ENCODE data around the gene CECR2. TPM values are rescaled to one million over a fixed set of nuclear protein-coding genes. Genes with fewer than 3 reads are reported as not detected.

Gene CECR2
- polyA plus RNA-seq, 1 of the 3 experiments (the other 2 are of a cell fraction), result not detected

DNA sequence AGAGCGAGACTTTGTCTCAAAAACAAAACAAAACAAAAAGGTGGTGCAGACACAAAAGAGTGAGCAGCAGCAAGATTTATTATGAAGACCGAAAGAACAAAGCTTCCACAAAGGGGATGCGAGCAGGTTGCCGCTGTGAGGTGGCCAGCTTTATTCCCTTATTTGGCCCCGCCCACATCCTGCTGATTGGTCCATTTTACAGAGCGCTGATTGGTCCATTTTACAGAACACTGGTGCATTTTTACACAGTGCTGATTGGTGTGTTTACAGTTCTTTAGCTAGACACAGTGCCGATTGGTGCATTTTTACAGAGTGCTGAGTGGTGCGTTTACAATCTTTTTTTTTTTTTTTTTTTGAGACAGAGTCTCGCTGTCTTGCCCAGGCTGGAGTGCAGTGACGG, 77.4 kb downstream of the CECR2 start:
- peaks cover 37% of the 10 kb centered on the region; the same call in 1 of the 2 replicates for H3K27me3 ChIP-seq (ENCODE audit: insufficient read depth)
- peaks cover 7% of the 10 kb centered on the region for H3F3A ChIP-seq (replicated peaks; ENCODE audit: insufficient read depth)
- no peaks in the 10 kb centered on the region for H3K4me1 ChIP-seq (ENCODE audit: control insufficient read depth in 1 of 2, insufficient read depth in 2 of 2, low read depth in 1 of 2, low read length in 1 of 2)
- no peak overlapping the region for H2AFZ ChIP-seq (ENCODE audit: low read depth)
- H3K4me3 ChIP-seq (ENCODE audit: low read depth in 2 of 2, low read length in 1 of 2), result no peak overlapping the region
- ChIA-PET CTCF (no interaction called here), POLR2A (no interaction called here)
- H3K9me3 ChIP-seq, result no peaks in the 10 kb centered on the region
- no peaks in the 10 kb centered on the region for H3K79me2 ChIP-seq (ENCODE audit: insufficient read depth)
- DNase-seq, result no peak
- no peaks in the 10 kb centered on the region for H3K36me3 ChIP-seq (replicated peaks in 1 of 2; ENCODE audit: control insufficient read depth in 1 of 2, insufficient read depth in 2 of 2, low read length in 1 of 2)
- H3K4me2 ChIP-seq, result no peak overlapping the region
- H3K9me2 ChIP-seq, result no peaks in the 10 kb centered on the region
- no peak overlapping the region for H3K27ac ChIP-seq (ENCODE audit: low read depth in 2 of 2, low read length in 1 of 2)
- no peaks in the 10 kb centered on the region for H4K20me1 ChIP-seq (ENCODE audit: insufficient read depth)
- H3K9ac ChIP-seq, result no peak overlapping the region
- TF ChIP-seq EZH2phosphoT487 (IDR thresholded peaks at IDR 0.05; ENCODE audit: borderline replicate concordance, low read depth) (no peak), MEF2A (IDR thresholded peaks at IDR 0.05; ENCODE audit: borderline replicate concordance, low read depth) (no peak), SIN3A (IDR thresholded peaks at IDR 0.05; ENCODE audit: borderline replicate concordance, low read depth, low read length) (no peak), POLR2AphosphoS5 (IDR thresholded peaks at IDR 0.05; ENCODE audit: low read depth, low read length) (no peak), TCF12 (IDR thresholded peaks at IDR 0.05) (no peak), TAF1 (IDR thresholded peaks at IDR 0.05; ENCODE audit: borderline replicate concordance, low read depth, low read length) (no peak), FOXJ3 (CRISPR knock-in tag; IDR thresholded peaks at IDR 0.05) (no peak)
- TF ChIP-seq, protein P1, sequence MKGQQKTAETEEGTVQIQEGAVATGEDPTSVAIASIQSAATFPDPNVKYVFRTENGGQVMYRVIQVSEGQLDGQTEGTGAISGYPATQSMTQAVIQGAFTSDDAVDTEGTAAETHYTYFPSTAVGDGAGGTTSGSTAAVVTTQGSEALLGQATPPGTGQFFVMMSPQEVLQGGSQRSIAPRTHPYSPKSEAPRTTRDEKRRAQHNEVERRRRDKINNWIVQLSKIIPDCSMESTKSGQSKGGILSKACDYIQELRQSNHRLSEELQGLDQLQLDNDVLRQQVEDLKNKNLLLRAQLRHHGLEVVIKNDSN (IDR thresholded peaks at IDR 0.05; ENCODE audit: borderline replicate concordance, low read depth), result no peak
- TF ChIP-seq, protein P2, sequence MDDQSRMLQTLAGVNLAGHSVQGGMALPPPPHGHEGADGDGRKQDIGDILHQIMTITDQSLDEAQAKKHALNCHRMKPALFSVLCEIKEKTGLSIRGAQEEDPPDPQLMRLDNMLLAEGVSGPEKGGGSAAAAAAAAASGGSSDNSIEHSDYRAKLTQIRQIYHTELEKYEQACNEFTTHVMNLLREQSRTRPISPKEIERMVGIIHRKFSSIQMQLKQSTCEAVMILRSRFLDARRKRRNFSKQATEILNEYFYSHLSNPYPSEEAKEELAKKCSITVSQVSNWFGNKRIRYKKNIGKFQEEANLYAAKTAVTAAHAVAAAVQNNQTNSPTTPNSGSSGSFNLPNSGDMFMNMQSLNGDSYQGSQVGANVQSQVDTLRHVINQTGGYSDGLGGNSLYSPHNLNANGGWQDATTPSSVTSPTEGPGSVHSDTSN (IDR thresholded peaks at IDR 0.05), result no peak
- WGBS (ENCODE audit: low lambda C conversion rate), result 32% methylated on average over 10 of the region's 10 CpGs

DNA sequence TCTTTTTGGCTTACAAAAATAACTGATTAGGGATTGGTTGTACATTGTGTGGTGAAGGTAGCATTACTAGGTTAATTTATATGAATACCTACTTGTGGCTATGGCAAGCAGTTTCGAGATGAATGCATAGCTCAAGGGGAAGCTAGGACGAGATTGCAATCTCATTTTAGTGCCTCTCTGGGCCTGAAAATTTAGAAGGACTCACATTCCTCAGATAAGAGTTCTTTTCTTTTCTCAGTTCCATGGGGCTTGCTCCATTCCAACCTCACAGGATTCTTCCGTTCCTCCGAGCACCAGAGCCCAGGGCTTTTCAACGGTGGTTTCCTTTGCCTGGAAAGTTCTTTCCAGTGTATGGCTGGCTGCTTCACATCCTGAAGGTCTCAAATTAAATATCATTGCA, 82.1 kb downstream of the CECR2 start:
- Histone ChIP-seq H2AFZ (ENCODE audit: low read depth) (no peak overlapping the region), H3K9me3 (no peaks in the 10 kb centered on the region), H3K4me3 (ENCODE audit: low read depth in 2 of 2, low read length in 1 of 2) (no peak overlapping the region), H3K36me3 (replicated peaks in 1 of 2; ENCODE audit: control insufficient read depth in 1 of 2, insufficient read depth in 2 of 2, low read length in 1 of 2) (no peaks in the 10 kb centered on the region), H4K20me1 (ENCODE audit: insufficient read depth) (no peaks in the 10 kb centered on the region), H3K27ac (ENCODE audit: low read depth in 2 of 2, low read length in 1 of 2) (no peak overlapping the region), H3K4me1 (ENCODE audit: control insufficient read depth in 1 of 2, insufficient read depth in 2 of 2, low read depth in 1 of 2, low read length in 1 of 2) (no peaks in the 10 kb centered on the region), H3K27me3 (ENCODE audit: insufficient read depth) (peaks cover 47% of the 10 kb centered on the region; the same call in 1 of the 2 replicates), H3K79me2 (ENCODE audit: insufficient read depth) (no peaks in the 10 kb centered on the region), H3K4me2 (no peak overlapping the region), H3K9ac (no peak overlapping the region), H3F3A (replicated peaks; ENCODE audit: insufficient read depth) (no peaks in the 10 kb centered on the region), H3K9me2 (no peaks in the 10 kb centered on the region)
- 13% methylated on average over 5 of the region's 5 CpGs for WGBS (ENCODE audit: low lambda C conversion rate)
- no peak for TF ChIP-seq EP300 (IDR thresholded peaks at IDR 0.05; ENCODE audit: borderline replicate concordance in 1 of 2, low read depth in 1 of 2, low read length in 1 of 2)
- TF ChIP-seq, protein P3, sequence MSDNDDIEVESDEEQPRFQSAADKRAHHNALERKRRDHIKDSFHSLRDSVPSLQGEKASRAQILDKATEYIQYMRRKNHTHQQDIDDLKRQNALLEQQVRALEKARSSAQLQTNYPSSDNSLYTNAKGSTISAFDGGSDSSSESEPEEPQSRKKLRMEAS (IDR thresholded peaks at IDR 0.05; ENCODE audit: low read depth), result no peak
- ChIA-PET CTCF (interaction anchor here (2.4 kb wide), 1 partner anchor 280 kb away, joined by 8 read pairs; no protein-coding TSS in a partner anchor), POLR2A (no interaction called here)
- no peak for DNase-seq
